Measurements from ENCODE around the gene DIAPH1.

DNA sequence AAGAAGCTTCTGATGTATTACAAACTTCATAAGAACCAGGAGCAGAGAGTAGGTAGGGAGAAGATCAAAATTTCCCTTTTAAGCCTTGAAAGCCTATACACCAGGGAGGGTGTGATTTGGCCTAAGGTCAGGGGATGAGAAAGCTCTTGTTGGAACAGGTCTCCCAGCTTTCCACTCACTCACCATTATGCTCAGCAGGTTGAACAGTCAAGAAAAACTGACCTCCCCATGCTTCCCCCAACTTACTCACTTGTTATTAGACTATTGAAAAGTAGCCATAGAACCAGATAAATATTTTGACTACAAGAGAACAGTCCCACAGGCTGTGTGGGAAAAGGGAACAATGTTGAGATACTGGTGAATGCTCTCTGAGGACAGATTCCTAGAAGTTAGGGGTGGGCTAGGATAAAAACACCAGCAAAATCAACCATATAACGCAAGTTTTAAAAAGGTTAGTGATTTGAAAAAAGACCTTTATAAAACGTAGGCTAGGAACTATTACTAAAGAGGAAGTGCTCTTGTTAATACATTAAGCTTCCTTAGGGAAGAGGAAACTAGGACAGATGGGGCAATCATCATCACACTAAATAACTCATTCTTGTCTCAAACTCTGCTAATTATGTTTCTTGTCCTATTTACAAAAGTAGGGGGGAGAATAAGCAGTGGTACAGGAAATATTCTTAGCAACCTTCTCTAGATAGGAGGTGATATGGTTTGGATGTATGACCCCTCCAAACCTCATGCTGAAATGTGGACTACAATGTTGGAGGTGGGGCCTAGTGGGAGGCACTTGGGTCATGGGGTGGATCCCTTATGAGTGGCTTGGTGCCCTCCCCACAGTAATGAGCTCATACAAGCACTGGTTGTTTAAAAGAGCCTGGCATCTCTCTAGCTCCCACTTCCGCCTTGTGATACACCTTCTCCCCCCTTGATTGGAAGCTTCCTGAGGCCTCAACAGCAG, 98.9 kb downstream of the DIAPH1 start:
- TF ChIP-seq, protein P1, sequence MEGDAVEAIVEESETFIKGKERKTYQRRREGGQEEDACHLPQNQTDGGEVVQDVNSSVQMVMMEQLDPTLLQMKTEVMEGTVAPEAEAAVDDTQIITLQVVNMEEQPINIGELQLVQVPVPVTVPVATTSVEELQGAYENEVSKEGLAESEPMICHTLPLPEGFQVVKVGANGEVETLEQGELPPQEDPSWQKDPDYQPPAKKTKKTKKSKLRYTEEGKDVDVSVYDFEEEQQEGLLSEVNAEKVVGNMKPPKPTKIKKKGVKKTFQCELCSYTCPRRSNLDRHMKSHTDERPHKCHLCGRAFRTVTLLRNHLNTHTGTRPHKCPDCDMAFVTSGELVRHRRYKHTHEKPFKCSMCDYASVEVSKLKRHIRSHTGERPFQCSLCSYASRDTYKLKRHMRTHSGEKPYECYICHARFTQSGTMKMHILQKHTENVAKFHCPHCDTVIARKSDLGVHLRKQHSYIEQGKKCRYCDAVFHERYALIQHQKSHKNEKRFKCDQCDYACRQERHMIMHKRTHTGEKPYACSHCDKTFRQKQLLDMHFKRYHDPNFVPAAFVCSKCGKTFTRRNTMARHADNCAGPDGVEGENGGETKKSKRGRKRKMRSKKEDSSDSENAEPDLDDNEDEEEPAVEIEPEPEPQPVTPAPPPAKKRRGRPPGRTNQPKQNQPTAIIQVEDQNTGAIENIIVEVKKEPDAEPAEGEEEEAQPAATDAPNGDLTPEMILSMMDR (IDR thresholded peaks at IDR 0.05): no peak
- TF ChIP-seq POLR2A (IDR thresholded peaks at IDR 0.05) (no peak), POLR2AphosphoS5 (IDR thresholded peaks at IDR 0.05) (no peak)

All from prostate gland (tissue), 2 donors.